Measurements from ENCODE around the gene CES5A.

GRCh38 chr16:55922662-55923061 lies 47.5 kb upstream of the CES5A start:
- TF ChIP-seq POLR2A (IDR thresholded peaks at IDR 0.05) (no peak), CTCF (IDR thresholded peaks at IDR 0.05 in 8 of 11, conservative IDR thresholded peaks at IDR 0.05 in 3 of 11) (no peak), POLR2AphosphoS5 (IDR thresholded peaks at IDR 0.05) (no peak)
